Prostate gland (tissue), 2 donors: ENCODE data around the gene IRX2.

Source experiments
- CTCF ChIP-seq, 4 experiments: fragments of 200-600 bp in 2 of 4; fragments of 450-650 bp in 2 of 4; sonication (generic) in 2 of 4; IDR thresholded peaks; 1 replicate in 3 of 4; 2 replicates in 1 of 4; pipeline ENCODE4 v1.5.1; 2016 to 2019; ENCODE audit warnings: antibody characterized with exemption in 4 of 4, mild to moderate bottlenecking in 2 of 4, moderate library complexity in 2 of 4
- POLR2A ChIP-seq: fragments of 450-650 bp; IDR thresholded peaks from one replicate; pipeline ENCODE4 v1.6.1; 2016; ENCODE audit warnings: antibody characterized with exemption, mild to moderate bottlenecking
- POLR2AphosphoS5 ChIP-seq: sonication (generic); formaldehyde crosslinking; IDR thresholded peaks from one replicate; pipeline ENCODE4 v1.6.1; 2017; ENCODE audit warnings: antibody characterized with exemption

DNA sequence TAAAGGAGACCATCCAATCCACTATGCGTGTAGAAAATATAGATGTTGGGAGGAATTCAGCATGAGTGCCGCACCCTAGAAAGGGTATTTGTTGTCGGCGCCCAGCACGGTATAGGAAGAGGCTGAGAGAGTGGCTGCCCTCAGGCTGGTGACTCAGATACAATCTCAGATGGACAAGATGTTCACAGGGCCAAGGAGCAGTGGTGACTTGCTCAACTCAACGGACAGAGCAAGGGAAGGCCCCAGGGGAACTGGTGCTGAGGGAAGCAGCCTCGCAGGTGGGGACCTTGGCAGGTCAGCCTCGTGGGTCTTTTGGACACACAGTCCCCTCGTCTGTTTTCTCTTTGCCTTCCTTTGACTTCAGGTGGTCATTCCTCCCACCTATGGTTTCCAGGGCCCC, 28.0 kb upstream of the IRX2 start:
- TF ChIP-seq CTCF (IDR thresholded peaks at IDR 0.05) (no peak), POLR2AphosphoS5 (no peak), POLR2A (no peak)
